Naive thymus-derived CD4-positive, alpha-beta T cell (primary cell): ENCODE results near the gene SLC26A5. TPM values are rescaled to one million over a fixed set of nuclear protein-coding genes. Genes with fewer than 3 reads are reported as not detected.

Source experiments
- ATAC-seq: fragments of 150-1000 bp; cut with Tn5 transposase; 2 replicates; pipeline ENCODE4 v1.10.0; 2021; ENCODE audit warnings: mild to moderate bottlenecking, moderate library complexity
- CTCF ChIA-PET: fragments of 350-600 bp; sonication (Branson Sonifier 250); formaldehyde crosslinking; loops from one replicate; lab custom pipeline; 2021; ENCODE audit warnings: antibody characterized with exemption; lab: Charles Lee
- POLR2A ChIA-PET: fragments of 350-600 bp; sonication (Branson Sonifier 250); formaldehyde crosslinking; loops from one replicate; lab custom pipeline; 2021; ENCODE audit warnings: antibody characterized with exemption, inconsistent platforms; lab: Charles Lee
- DNase-seq, 9 donors: peaks; one replicate each; pipeline versions ENCODE4 v3.0.0 to v3.0.0-alpha.2; 2020 to 2022; ENCODE audit warnings: mixed read lengths in 1 of 9
- H3K27ac ChIP-seq: one replicate; pipeline ENCODE4 v1.7.0; 2013; ENCODE audit warnings: mild to moderate bottlenecking, low read depth, low read length, moderate library complexity
- H3K27me3 ChIP-seq, 2 donors: one replicate each; pipeline ENCODE4 v1.7.0; 2013; ENCODE audit warnings: low read length in 2 of 2, mild to moderate bottlenecking in 2 of 2, moderate library complexity in 2 of 2; ENCODE audit not compliant: control insufficient read depth in 2 of 2, insufficient read depth in 2 of 2
- H3K36me3 ChIP-seq, 3 experiments: 1 replicate in 2 of 3; 2 replicates in 1 of 3; pipeline ENCODE4 v1.7.0; 2013; ENCODE audit warnings: low read length in 3 of 3, mild to moderate bottlenecking in 3 of 3, moderate library complexity in 1 of 3; ENCODE audit not compliant: insufficient read depth in 3 of 3, control insufficient read depth in 2 of 3
- H3K4me1 ChIP-seq, 2 donors: one replicate each; pipeline ENCODE4 v1.7.0; 2013; ENCODE audit warnings: low read length in 2 of 2, mild to moderate bottlenecking in 2 of 2, moderate library complexity in 1 of 2; ENCODE audit not compliant: control insufficient read depth in 2 of 2, insufficient read depth in 2 of 2
- H3K4me3 ChIP-seq: 2 replicates; pipeline ENCODE4 v1.7.0; 2013; ENCODE audit warnings: mild to moderate bottlenecking, low read length
- H3K9me3 ChIP-seq, 3 experiments: 1 replicate in 2 of 3; 2 replicates in 1 of 3; pipeline ENCODE4 v1.7.0; 2013; ENCODE audit warnings: low read length in 3 of 3; ENCODE audit not compliant: control insufficient read depth in 2 of 3
- H3K27ac Mint-ChIP-seq, 9 donors: one replicate each; pipeline ENCODE4 v1.8.0; 2020 to 2022; ENCODE audit warnings: mixed read lengths in 9 of 9, mild to moderate bottlenecking in 8 of 9, moderate library complexity in 5 of 9, inconsistent platforms in 2 of 9
- H3K27me3 Mint-ChIP-seq, 5 donors: one replicate each; pipeline ENCODE4 v1.8.0; 2021 to 2022; ENCODE audit warnings: mixed read lengths in 5 of 5, mild to moderate bottlenecking in 1 of 5
- H3K36me3 Mint-ChIP-seq, 5 donors: one replicate each; pipeline ENCODE4 v1.8.0; 2020 to 2022; ENCODE audit warnings: mixed read lengths in 5 of 5, mild to moderate bottlenecking in 3 of 5, inconsistent platforms in 1 of 5
- H3K4me1 Mint-ChIP-seq, 7 donors: one replicate each; pipeline ENCODE4 v1.8.0; 2020 to 2022; ENCODE audit warnings: mixed read lengths in 7 of 7, mild to moderate bottlenecking in 3 of 7, inconsistent platforms in 1 of 7
- H3K4me3 Mint-ChIP-seq, 10 donors: one replicate each; pipeline ENCODE4 v1.8.0; 2020 to 2022; ENCODE audit warnings: mild to moderate bottlenecking in 10 of 10, mixed read lengths in 10 of 10, moderate library complexity in 6 of 10, inconsistent platforms in 2 of 10
- H3K9me3 Mint-ChIP-seq, 11 donors: one replicate each; pipeline ENCODE4 v1.8.0; 2020 to 2022; ENCODE audit warnings: mixed read lengths in 11 of 11, mild to moderate bottlenecking in 4 of 11, inconsistent platforms in 1 of 11, moderate library complexity in 1 of 11
- intact Hi-C, 2 donors: fragments of 100-400 bp; cut with micrococcal nuclease; formaldehyde crosslinking; loops; one replicate each; pipeline ENCODE4 v1.15.1; 2023
- polyA plus RNA-seq, 2 donors: library from polyadenylated mRNA; unstranded; fragments of 300-500 nt; fragmentation: Illumina TruSeq; gene quantifications; one replicate each; pipeline ENCODE4 v1.2.3, GENCODE V29; 2021
- total RNA-seq, 6 experiments: library from RNA in 5 of 6; stranded (reverse) in 5 of 6; gene quantifications; 1 replicate in 5 of 6; 2 replicates in 1 of 6; pipeline ENCODE4 v1.2.3 and lab custom pipeline; 2021 to 2026

The SLC26A5 gene
- total and polyA plus RNA-seq, 7 experiments from 2014 or later, result not detected

DNA sequence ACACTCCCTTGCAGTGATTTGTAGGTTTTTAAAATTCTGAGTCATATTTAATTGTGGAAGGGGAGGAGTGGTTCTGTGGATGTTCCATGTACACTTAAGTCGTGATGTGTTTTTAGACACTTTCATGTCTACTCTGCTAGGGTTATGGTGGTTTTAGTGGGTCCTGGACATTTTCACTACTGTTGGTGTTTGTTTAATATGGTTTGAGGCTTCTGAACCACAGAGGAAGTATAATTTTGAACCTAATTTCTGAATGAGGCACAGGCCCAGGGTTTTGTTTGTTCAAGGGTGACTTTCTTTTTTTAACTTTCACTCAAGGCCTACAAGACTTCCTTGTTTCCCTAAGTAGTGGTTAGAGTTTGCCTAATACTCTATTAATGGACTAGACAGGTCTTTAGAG is 13.3 kb downstream of the SLC26A5 start:
- ATAC-seq, result no peak
- no peak overlapping the region for H3K27ac Mint-ChIP-seq
- no peaks in the 10 kb centered on the region for H3K36me3 ChIP-seq
- CTCF ChIA-PET, result no interaction called here
- H3K9me3 Mint-ChIP-seq, result peaks cover 0 to 6% (median 0%) of the 10 kb centered on the region in 11 donors
- H3K4me1 Mint-ChIP-seq, result peaks cover 0 to 1% (median 0%) of the 10 kb centered on the region in 7 donors
- no peaks in the 10 kb centered on the region for H3K4me1 ChIP-seq
- no peak overlapping the region for H3K4me3 ChIP-seq
- H3K27me3 ChIP-seq, result no peaks in the 10 kb centered on the region
- POLR2A ChIA-PET, result no interaction called here
- peaks cover 6 to 39% (median 13%) of the 10 kb centered on the region in 5 donors for H3K27me3 Mint-ChIP-seq
- DNase-seq, result no peak
- H3K4me3 Mint-ChIP-seq, result no peak overlapping the region
- no peak overlapping the region for H3K27ac ChIP-seq
- intact Hi-C loops, result no loop called here
- H3K9me3 ChIP-seq, result peaks cover 0 to 3% (median 0%) of the 10 kb centered on the region in 3 experiments
- peaks cover 0 to 4% (median 0%) of the 10 kb centered on the region in 5 donors for H3K36me3 Mint-ChIP-seq

DNA sequence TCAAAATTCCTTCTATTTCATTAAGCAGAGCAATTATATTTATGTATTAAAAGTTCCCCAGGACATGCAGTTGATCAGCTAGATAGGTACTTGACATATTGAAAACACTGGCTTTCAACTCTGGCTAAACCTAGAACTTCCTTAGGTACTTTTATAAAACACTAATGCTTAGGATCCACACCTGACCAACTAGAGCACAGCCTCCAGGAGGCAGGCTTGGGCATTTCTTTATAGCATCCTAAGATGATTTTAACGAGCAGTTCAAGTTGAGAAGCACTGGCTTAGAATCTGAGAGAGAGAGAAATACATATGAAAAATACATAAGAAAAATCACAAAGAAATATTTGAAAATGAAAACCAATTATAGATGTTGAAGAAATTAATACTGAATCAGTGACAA is 20.8 kb downstream of the SLC26A5 start:
- peaks cover 4 to 16% (median 10%) of the 10 kb centered on the region in 5 donors for H3K27me3 Mint-ChIP-seq
- Histone ChIP-seq H3K27ac (no peak overlapping the region), H3K4me1 (no peaks in the 10 kb centered on the region), H3K9me3 (no peaks in the 10 kb centered on the region), H3K27me3 (no peaks in the 10 kb centered on the region), H3K36me3 (no peaks in the 10 kb centered on the region), H3K4me3 (no peak overlapping the region)
- intact Hi-C loops, result no loop called here
- POLR2A ChIA-PET, result no interaction called here
- H3K27ac Mint-ChIP-seq, result no peak overlapping the region
- no peak overlapping the region for H3K4me3 Mint-ChIP-seq
- peaks cover 0 to 3% (median 0%) of the 10 kb centered on the region in 11 donors for H3K9me3 Mint-ChIP-seq
- H3K36me3 Mint-ChIP-seq, result no peaks in the 10 kb centered on the region
- DNase-seq (no peak), ATAC-seq (no peak)
- no peaks in the 10 kb centered on the region for H3K4me1 Mint-ChIP-seq
- CTCF ChIA-PET, result no interaction called here

DNA sequence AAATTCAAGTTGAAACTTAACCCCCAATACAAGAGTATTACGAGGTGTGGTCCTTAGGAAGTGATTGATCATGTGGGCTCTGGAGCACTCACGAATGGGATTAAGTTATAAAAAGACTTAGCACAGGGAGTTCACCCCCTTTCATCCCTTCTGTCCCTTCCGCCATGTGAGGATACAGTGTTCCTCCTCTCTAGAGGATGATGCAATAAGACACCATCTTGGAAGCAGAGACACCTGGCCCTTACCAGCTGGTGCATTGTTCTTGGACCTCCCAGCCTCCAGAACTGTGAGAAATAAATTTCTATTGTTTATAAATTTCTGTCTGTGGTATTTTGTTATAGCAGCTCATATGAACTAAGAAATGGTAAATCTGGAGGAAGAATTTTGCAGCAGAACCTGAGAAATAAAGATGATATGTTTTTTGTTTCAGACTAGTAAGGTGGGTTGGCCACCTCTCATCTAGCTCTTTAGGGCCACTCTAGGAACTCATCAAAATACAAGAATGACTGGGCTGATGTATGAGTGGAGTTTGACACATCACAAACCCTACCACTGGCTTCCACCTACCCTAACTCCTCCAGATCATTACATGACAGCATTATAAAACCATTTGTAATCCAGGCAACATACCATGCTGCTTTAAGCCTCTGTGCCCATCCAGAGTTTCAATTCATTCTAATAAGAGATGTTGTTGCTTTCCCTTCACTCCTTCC is 22.4 kb downstream of the SLC26A5 start:
- no peak for DNase-seq
- no peak overlapping the region for H3K27ac Mint-ChIP-seq
- H3K4me1 Mint-ChIP-seq, result no peaks in the 10 kb centered on the region
- intact Hi-C loops, result no loop called here
- Histone ChIP-seq H3K27ac (no peak overlapping the region), H3K4me1 (no peaks in the 10 kb centered on the region), H3K27me3 (no peaks in the 10 kb centered on the region), H3K9me3 (no peaks in the 10 kb centered on the region), H3K4me3 (no peak overlapping the region), H3K36me3 (no peaks in the 10 kb centered on the region)
- CTCF ChIA-PET, result no interaction called here
- peaks cover 0 to 3% (median 0%) of the 10 kb centered on the region in 11 donors for H3K9me3 Mint-ChIP-seq
- peaks cover 0 to 7% (median 0%) of the 10 kb centered on the region in 5 donors for H3K36me3 Mint-ChIP-seq
- peaks cover 7 to 18% (median 12%) of the 10 kb centered on the region in 5 donors for H3K27me3 Mint-ChIP-seq
- H3K4me3 Mint-ChIP-seq, result no peak overlapping the region
- ATAC-seq, result no peak
- POLR2A ChIA-PET, result no interaction called here

DNA sequence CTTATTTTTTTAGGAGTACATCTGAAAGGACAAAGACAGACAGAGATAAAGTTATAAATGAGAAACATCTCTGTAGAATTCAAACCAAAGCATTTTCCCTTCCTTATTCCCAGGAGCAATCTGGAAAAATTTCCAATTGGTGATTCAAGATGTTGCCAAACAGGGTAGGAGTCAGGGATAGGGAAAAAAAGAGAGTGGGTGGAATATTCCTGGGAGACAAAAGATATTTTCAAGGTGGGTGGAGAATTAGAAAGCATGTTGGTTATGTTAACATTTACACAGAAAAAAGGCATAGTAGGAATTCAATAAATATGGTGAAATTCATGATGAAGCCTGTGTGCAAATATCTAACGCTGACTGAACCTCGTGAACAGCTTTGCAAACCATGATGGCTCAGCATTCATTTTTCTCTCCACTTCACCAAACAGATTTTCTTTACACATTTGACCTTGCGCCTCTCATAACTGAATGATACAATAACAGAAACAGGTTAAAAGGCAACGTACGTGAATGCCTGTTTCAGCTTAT is 25.1 kb downstream of the SLC26A5 start:
- intact Hi-C loops, result no loop called here
- H3K36me3 ChIP-seq, result no peaks in the 10 kb centered on the region
- H3K27ac Mint-ChIP-seq, result no peak overlapping the region
- DNase-seq (no peak), ATAC-seq (no peak)
- H3K9me3 Mint-ChIP-seq, result peaks cover 0 to 3% (median 0%) of the 10 kb centered on the region in 11 donors
- POLR2A ChIA-PET, result no interaction called here
- H3K27me3 ChIP-seq, result no peaks in the 10 kb centered on the region
- no peaks in the 10 kb centered on the region for H3K4me1 ChIP-seq
- H3K4me3 Mint-ChIP-seq, result no peak overlapping the region
- CTCF ChIA-PET, result no interaction called here
- H3K36me3 Mint-ChIP-seq, result peaks cover 0 to 7% (median 0%) of the 10 kb centered on the region in 5 donors
- H3K4me3 ChIP-seq, result no peak overlapping the region
- no peaks in the 10 kb centered on the region for H3K9me3 ChIP-seq
- H3K27me3 Mint-ChIP-seq, result peaks cover 18 to 24% (median 20%) of the 10 kb centered on the region in 5 donors
- no peak overlapping the region for H3K27ac ChIP-seq
- no peaks in the 10 kb centered on the region for H3K4me1 Mint-ChIP-seq

DNA sequence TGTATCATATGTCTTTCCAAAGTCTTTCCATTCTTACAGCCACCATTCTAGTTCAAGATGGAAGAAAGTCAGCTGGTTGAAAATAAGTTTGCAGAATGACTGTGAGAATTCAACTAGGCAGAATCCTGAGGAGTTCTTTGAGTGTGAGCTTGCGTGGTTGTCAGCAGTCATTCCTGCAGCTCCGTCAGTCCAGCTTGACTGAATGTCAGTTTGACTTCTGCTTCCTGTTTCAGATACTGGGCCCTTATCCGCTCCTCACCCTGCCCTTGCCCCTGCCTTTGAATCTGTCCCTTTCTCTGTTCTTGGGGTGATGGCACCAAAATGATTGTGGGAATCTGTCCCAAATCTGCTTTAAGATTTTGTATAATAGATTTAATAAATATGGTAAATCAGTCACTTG is 27.8 kb downstream of the SLC26A5 start:
- ATAC-seq (no peak), DNase-seq (no peak)
- Mint-ChIP-seq H3K4me1 (no peaks in the 10 kb centered on the region), H3K27ac (no peak overlapping the region), H3K27me3 (peaks cover 20 to 24% (median 21%) of the 10 kb centered on the region in 5 donors), H3K4me3 (no peak overlapping the region), H3K9me3 (peaks cover 0 to 2% (median 0%) of the 10 kb centered on the region in 11 donors), H3K36me3 (peaks cover 0 to 7% (median 0%) of the 10 kb centered on the region in 5 donors)
- Histone ChIP-seq H3K4me3 (no peak overlapping the region), H3K9me3 (no peaks in the 10 kb centered on the region), H3K36me3 (no peaks in the 10 kb centered on the region), H3K27me3 (no peaks in the 10 kb centered on the region), H3K27ac (no peak overlapping the region), H3K4me1 (no peaks in the 10 kb centered on the region)
- intact Hi-C loops, result no loop called here
- ChIA-PET CTCF (no interaction called here), POLR2A (no interaction called here)

- no peak overlapping the region for H3K27ac Mint-ChIP-seq
- intact Hi-C loops, result no loop called here
Observed at GRCh38 chr7:103413407-103413806, 32.6 kb downstream of the SLC26A5 start.

More at GRCh38 chr7:103413407-103413806, 32.6 kb downstream of the SLC26A5 start:
- POLR2A ChIA-PET, result no interaction called here
- Histone ChIP-seq H3K27ac (no peak overlapping the region), H3K27me3 (no peaks in the 10 kb centered on the region), H3K4me1 (no peaks in the 10 kb centered on the region), H3K36me3 (no peaks in the 10 kb centered on the region), H3K9me3 (no peaks in the 10 kb centered on the region), H3K4me3 (no peak overlapping the region)
- Mint-ChIP-seq H3K4me1 (no peaks in the 10 kb centered on the region), H3K36me3 (no peaks in the 10 kb centered on the region), H3K9me3 (peaks cover 0 to 2% (median 0%) of the 10 kb centered on the region in 11 donors), H3K27me3 (peaks cover 11 to 23% (median 20%) of the 10 kb centered on the region in 5 donors), H3K4me3 (no peak overlapping the region)
- DNase-seq (no peak), ATAC-seq (no peak)
- CTCF ChIA-PET, result no interaction called here
